HepG2 (cell line): ENCODE data around the gene LPO. TPM values are rescaled to one million over a fixed set of nuclear protein-coding genes. Genes with fewer than 3 reads are reported as not detected.

Experiments used
- ARHGAP35 ChIP-seq: sonication (generic); formaldehyde crosslinking; IDR thresholded peaks from 2 replicates; pipeline ENCODE4 v1.9.0; 2022; ENCODE audit warnings: mild to moderate bottlenecking, inconsistent platforms, moderate library complexity, missing genetic modification reagents, borderline replicate concordance
- ATF7-NPFF ChIP-seq: sonication (generic); formaldehyde crosslinking; IDR thresholded peaks from 2 replicates; pipeline ENCODE4 v1.8.1; 2023; ENCODE audit warnings: mild to moderate bottlenecking, low read depth, missing genetic modification reagents, moderate library complexity
- CREB1 ChIP-seq, 2 experiments: fragments of 450-650 bp in 1 of 2; IDR thresholded peaks; 2 replicates each; pipeline ENCODE4 v1.6.1; 2016 to 2017; ENCODE audit warnings: control low read depth in 1 of 2, mild to moderate bottlenecking in 1 of 2, missing compliant biosample characterization in 1 of 2, missing genetic modification characterization in 1 of 2
- FOXM1 ChIP-seq: sonication (generic); formaldehyde crosslinking; IDR thresholded peaks from 2 replicates; pipeline ENCODE4 v1.5.0; 2020; ENCODE audit warnings: missing genetic modification reagents
- IRF2 ChIP-seq: IDR thresholded peaks from 2 replicates; pipeline ENCODE4 v1.6.1; 2018; ENCODE audit warnings: missing genetic modification reagents, missing compliant biosample characterization
- JUN ChIP-seq: sonication (generic); formaldehyde crosslinking; IDR thresholded peaks from 2 replicates; pipeline ENCODE4 v1.4.0; 2020; ENCODE audit warnings: mild to moderate bottlenecking, missing genetic modification reagents
- KDM2A ChIP-seq: sonication (generic); formaldehyde crosslinking; IDR thresholded peaks from 2 replicates; pipeline ENCODE4 v1.4.0; 2020; ENCODE audit warnings: low read depth, missing genetic modification reagents, borderline replicate concordance
- LBX2 ChIP-seq: sonication (generic); formaldehyde crosslinking; IDR thresholded peaks from 2 replicates; pipeline ENCODE4 v1.5.0; 2020; ENCODE audit warnings: missing genetic modification reagents, mild to moderate bottlenecking, borderline replicate concordance
- LCORL ChIP-seq, 2 experiments: fragments of 450-650 bp in 1 of 2; sonication (generic) in 1 of 2; formaldehyde crosslinking in 1 of 2; IDR thresholded peaks; 2 replicates each; pipeline versions ENCODE4 v1.5.0 to v1.6.1; 2017 to 2020; ENCODE audit warnings: antibody characterized with exemption in 1 of 2, missing genetic modification reagents in 1 of 2
- MED1 ChIP-seq: sonication (generic); formaldehyde crosslinking; IDR thresholded peaks from 2 replicates; pipeline ENCODE4 v1.4.0; 2020; ENCODE audit warnings: missing genetic modification reagents
- NONO ChIP-seq, 2 experiments: fragments of 450-650 bp in 1 of 2; sonication (generic) in 1 of 2; formaldehyde crosslinking in 1 of 2; IDR thresholded peaks in 1 of 2; conservative IDR thresholded peaks in 1 of 2; 2 replicates each; pipeline versions ENCODE4 v1.6.1 to v1.8.0; 2017 to 2022; ENCODE audit warnings: mild to moderate bottlenecking in 1 of 2, missing genetic modification reagents in 1 of 2, moderate library complexity in 1 of 2
- NR0B2 ChIP-seq: sonication (generic); formaldehyde crosslinking; IDR thresholded peaks from 2 replicates; pipeline ENCODE4 v1.4.0; 2020; ENCODE audit warnings: mild to moderate bottlenecking, missing genetic modification reagents
- SRSF9 ChIP-seq: fragments of 200-400 bp; formaldehyde crosslinking; IDR thresholded peaks from 2 replicates; pipeline ENCODE4 v1.6.1; 2018; ENCODE audit warnings: borderline replicate concordance, mild to moderate bottlenecking, low read depth, low read length; ENCODE audit not compliant: insufficient read depth, poor library complexity, severe bottlenecking
- ZBTB20 ChIP-seq: sonication (generic); formaldehyde crosslinking; IDR thresholded peaks from 2 replicates; pipeline ENCODE4 v1.8.1; 2023; ENCODE audit warnings: missing genetic modification reagents, low read depth, mild to moderate bottlenecking, borderline replicate concordance
- ZBTB7B ChIP-seq: sonication (generic); formaldehyde crosslinking; IDR thresholded peaks from 2 replicates; pipeline ENCODE4 v1.4.0; 2020; ENCODE audit warnings: missing genetic modification reagents
- ZFP62 ChIP-seq: sonication (generic); formaldehyde crosslinking; IDR thresholded peaks from 2 replicates; pipeline ENCODE4 v1.4.0; 2020; ENCODE audit warnings: missing genetic modification reagents
- ZKSCAN8 ChIP-seq: IDR thresholded peaks from 2 replicates; pipeline ENCODE4 v1.6.1; 2016; ENCODE audit warnings: borderline replicate concordance, missing genetic modification reagents, missing compliant biosample characterization
- ZNF143 ChIP-seq: sonication (generic); formaldehyde crosslinking; IDR thresholded peaks from 2 replicates; pipeline ENCODE4 v1.4.0; 2020; ENCODE audit warnings: missing genetic modification reagents
- ZNF253 ChIP-seq: sonication (generic); formaldehyde crosslinking; IDR thresholded peaks from 2 replicates; pipeline ENCODE4 v1.8.0; 2022; ENCODE audit warnings: mild to moderate bottlenecking, missing genetic modification reagents, borderline replicate concordance
- ZNF276 ChIP-seq: sonication (generic); formaldehyde crosslinking; IDR thresholded peaks from 2 replicates; pipeline ENCODE4 v1.4.0; 2020; ENCODE audit warnings: mild to moderate bottlenecking, low read depth, missing genetic modification reagents
- ZNF34 ChIP-seq: sonication (generic); formaldehyde crosslinking; IDR thresholded peaks from 2 replicates; pipeline ENCODE4 v1.4.0; 2020; ENCODE audit warnings: mild to moderate bottlenecking, missing genetic modification reagents, borderline replicate concordance
- ZNF362 ChIP-seq: sonication (generic); formaldehyde crosslinking; IDR thresholded peaks from 2 replicates; pipeline ENCODE4 v1.4.0; 2020; ENCODE audit warnings: missing genetic modification reagents, mild to moderate bottlenecking, borderline replicate concordance
- polyA plus RNA-seq, 8 experiments: library from polyadenylated mRNA; depleted of rRNA in 3 of 8; stranded (reverse) in 7 of 8; unstranded in 1 of 8; fragments of >200 nt; fragmentation: Illumina TruSeq in 4 of 8; extraction: Trizol in 4 of 8; gene quantifications; 2 replicates each; pipeline versions ENCODE4 v1.2.1 to v1.2.3, GENCODE V29; 2011 to 2016; ENCODE audit warnings: low read depth in 4 of 8, missing spikeins in 1 of 8, mixed read lengths in 1 of 8; ENCODE audit not compliant: insufficient read depth in 1 of 8
- total RNA-seq, 5 experiments: library from RNA; depleted of rRNA; stranded (reverse); fragments of >200 nt; fragmentation: Illumina TruSeq; extraction: Trizol; gene quantifications; 2 replicates each; pipeline ENCODE4 v1.2.3, GENCODE V29; 2016; ENCODE audit warnings: low read depth in 1 of 5

The LPO gene
- total and polyA plus RNA-seq, 2 of the 13 experiments (the other 11 are each of a cell fraction or from before 2014, with no cell fraction given), result not detected

- TF ChIP-seq MED1 (CRISPR knock-in tag) (no peak), NONO (IDR thresholded peaks at IDR 0.05) (no peak), NONO (CRISPR knock-in tag; conservative IDR thresholded peaks at IDR 0.05) (peak; percentile 69), ZNF34 (CRISPR knock-in tag) (no peak), CREB1 (IDR thresholded peaks at IDR 0.05) (no peak), CREB1 (CRISPR knock-in tag; IDR thresholded peaks at IDR 0.05) (no peak), ZBTB7B (CRISPR knock-in tag) (0 out of 2 replicates have a peak, but pooled peaks have one; percentile 43), ARHGAP35 (CRISPR knock-in tag) (no peak), LBX2 (CRISPR knock-in tag) (peak; percentile 90; the same call in 1 of the 2 replicates), SRSF9 (no peak), ATF7-NPFF (CRISPR knock-in tag) (peak; percentile 75), IRF2 (no peak), JUN (no peak; the same call in 1 of the 2 replicates), NR0B2 (CRISPR knock-in tag) (peak; percentile 62; the same call in 1 of the 2 replicates), KDM2A (CRISPR knock-in tag) (peak; percentile 74; the same call in 1 of the 2 replicates), ZBTB20 (peak; percentile 74), LCORL (IDR thresholded peaks at IDR 0.05) (no peak), LCORL (CRISPR knock-in tag; IDR thresholded peaks at IDR 0.05) (no peak), ZFP62 (CRISPR knock-in tag) (no peak), ZKSCAN8 (CRISPR knock-in tag) (no peak), ZNF143 (CRISPR knock-in tag) (no peak), ZNF362 (CRISPR knock-in tag) (no peak), FOXM1 (CRISPR knock-in tag) (no peak; the same call in 1 of the 2 replicates), ZNF276 (CRISPR knock-in tag) (0 out of 2 replicates have a peak, but pooled peaks have one; percentile 43), ZNF253 (CRISPR knock-in tag) (peak; percentile 80; the same call in 1 of the 2 replicates)
These were observed 11.1 kb downstream of the LPO start (continued) for GRCh38 chr17:58249270-58250133.
